ENCODE measurements around the gene ACP5.
"Not testable (repeated sequence)": the region's sequence is repeated elsewhere in the genome, so short reads cannot be mapped to it uniquely, and the experiment has no call there.

Gene ACP5

DNA sequence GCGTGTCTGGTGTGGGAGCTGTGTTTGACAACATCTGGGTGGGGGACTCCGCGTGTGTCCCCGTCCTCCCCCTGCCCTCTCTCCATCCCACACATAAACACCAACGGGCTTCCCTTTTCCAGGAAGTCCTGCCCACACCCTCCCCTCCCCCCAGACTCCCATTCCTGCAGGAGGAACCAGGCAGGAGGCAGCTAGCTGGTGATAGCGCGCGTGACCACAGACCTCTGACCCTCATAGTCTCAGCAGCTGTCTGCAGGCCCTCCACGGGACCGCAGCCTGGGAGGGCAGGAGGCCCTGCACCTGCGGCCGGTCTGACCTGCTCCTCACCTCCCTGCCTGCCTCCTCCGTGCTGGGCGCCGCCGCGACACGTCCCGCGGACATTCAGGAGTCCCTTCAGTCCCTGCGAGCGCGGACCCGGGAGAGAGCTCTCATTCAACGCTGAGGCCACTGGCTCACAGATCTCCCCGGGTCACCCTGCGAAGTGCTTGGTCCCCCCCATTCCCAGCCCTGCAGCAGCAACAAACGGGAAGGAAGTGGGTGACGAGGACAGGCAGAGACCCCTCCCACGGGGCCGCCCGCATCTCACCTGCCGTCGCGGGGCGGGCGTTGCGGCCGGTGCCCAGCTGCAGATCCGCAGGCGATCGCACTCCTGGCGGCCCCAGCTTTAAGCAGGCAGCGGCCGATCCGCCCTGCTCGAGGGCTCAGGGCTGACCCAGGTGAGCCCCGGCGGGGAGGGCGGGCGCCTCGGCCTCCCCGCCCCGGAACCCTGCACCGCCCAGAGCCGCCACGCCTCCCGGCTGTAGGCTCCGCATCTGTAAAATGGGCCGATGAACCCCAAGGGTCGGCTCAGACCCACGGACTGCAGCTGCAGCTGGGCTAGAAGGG, 1.1 kb upstream of the ACP5 start:
- peak; percentile 98 for DNase-seq

DNA sequence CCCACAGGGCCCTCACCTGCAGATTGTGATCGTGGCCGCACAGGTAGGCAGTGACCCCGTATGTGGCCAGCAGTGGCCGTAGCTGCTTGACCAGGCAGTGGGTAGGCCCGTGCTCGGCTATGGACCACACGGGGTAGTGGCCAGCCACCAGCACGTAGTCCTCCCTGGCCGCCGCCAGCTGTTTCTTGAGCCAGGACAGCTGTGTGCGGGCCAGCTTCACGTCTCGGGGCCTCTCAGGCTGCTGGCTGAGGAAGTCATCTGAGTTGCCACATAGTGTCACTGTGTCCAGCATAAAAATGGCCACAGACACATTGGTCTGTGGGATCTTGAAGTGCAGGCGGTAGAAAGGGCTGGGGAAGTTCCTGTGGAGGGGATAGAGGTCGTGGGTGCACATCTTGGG, 1.2 kb downstream of the ACP5 start:
- DNase-seq = no peak

DNA sequence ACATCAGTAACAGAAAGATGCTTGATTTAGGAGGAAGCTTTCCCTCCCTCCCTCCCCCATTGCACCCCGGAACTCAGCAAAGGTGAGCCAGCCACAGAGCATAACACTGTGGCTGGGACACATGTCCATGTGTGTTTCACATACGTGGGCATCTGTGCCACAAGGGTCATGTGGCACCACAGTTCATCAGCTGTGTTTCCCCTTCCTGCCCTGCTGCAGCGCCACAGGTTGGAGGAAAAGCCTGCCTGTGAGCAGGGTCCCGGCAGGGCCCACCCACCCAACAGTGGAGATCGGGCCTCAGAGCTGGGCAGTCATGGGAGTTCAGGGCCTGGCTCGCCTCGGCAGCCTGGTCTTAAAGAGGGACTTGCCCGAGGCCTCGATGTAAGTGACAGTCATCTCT, 2.8 kb downstream of the ACP5 start:
- DNase-seq = no peak

DNA sequence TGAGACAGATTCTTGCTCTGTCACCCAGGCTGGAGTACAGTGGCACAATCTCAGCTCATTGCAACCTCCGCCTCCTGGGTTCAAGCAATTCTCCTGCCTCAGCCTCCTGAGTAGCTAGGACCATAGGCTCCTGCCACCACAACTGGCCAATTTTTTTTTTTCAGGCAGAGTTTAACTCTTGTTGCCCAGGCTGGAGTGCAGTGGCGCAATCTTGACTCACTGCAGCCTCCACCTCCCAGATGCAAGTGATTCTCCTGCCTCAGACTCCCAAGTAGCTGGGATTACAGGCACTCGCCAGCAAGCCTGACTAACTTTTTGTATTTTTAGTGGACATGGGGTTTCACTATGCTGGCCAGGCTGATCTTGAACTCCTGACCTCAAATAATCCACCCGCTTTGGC, 3.7 kb downstream of the ACP5 start:
- not testable (repeated sequence) for DNase-seq

DNA sequence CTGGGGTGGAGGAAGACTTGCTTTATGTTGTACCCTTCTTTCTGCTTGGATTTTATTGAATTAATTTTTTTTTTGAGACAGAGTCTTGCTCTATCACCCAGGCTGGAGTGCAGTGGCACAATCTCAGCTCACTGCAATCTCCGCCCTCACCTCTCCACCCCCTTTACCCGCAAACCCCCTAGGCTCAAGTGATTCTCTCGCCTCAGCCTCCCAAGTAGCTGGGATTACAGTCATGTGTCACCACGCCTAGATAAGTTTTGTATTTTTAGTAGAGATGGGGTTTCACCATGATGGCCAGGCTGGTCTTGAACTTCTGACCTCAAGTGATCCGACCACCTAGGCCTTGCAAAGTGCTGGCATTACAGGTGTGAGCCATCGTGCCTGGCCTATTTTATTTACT, 4.1 kb downstream of the ACP5 start:
- peak; percentile 48 for DNase-seq

DNA sequence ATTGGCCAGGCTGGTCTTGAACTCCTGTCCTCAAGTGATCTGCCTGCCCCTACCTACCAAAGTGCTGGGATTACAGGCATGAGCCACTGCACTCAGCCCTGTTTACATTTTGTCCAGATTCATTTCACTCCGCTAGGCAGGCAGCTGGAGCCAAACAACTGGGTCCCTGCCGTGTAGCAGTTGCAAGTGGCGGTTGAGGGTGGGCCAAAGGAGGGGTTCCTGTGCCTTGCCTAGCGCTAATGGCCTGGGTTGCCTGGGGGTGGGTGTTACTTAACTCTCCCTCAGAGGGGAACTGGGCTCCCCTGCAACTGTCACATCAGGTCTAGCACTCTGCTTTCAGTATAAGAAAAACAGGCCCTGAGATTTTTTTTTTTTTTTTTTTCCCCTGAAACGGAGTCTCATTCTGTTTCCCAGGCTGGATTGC, 7.4 kb downstream of the ACP5 start:
- peak; percentile 71 for DNase-seq

DNA sequence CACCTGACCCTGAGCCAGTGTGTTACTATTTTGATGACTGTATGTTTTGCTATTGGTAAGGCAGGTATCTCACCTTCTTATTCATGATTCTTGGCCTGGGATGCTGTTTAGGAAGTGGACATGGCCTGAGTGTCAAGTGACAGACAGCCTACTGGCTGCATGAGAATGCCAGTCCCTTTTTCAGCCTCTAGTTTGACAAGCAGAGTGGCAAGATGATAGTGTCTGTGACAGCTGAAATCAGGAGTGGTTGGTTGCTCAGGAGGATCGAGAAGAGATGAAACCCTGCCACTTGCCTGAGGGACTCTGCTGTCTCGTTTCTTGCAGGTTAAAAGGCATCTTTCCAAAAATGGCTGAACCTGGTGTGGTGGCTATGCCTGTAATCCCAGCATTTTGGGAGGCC, 11.3 kb downstream of the ACP5 start:
- no peak for DNase-seq

DNA sequence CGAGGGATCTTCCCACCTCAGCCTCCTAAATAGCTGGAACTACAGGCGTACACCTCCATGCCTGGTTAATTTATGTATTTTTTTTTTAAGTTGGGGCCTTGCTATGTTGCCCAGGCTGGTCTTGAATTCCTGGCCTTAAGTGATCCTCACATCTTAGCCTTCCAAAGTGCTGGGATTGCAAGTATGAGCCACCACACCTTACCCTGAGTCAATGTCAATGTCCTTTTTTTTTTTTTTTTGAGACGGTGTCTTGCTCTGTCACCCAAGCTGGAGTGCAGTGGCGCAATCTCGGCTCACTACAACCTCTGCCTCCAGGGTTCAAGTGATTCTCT, 11.8 kb downstream of the ACP5 start:
- DNase-seq = not testable (repeated sequence)

DNA sequence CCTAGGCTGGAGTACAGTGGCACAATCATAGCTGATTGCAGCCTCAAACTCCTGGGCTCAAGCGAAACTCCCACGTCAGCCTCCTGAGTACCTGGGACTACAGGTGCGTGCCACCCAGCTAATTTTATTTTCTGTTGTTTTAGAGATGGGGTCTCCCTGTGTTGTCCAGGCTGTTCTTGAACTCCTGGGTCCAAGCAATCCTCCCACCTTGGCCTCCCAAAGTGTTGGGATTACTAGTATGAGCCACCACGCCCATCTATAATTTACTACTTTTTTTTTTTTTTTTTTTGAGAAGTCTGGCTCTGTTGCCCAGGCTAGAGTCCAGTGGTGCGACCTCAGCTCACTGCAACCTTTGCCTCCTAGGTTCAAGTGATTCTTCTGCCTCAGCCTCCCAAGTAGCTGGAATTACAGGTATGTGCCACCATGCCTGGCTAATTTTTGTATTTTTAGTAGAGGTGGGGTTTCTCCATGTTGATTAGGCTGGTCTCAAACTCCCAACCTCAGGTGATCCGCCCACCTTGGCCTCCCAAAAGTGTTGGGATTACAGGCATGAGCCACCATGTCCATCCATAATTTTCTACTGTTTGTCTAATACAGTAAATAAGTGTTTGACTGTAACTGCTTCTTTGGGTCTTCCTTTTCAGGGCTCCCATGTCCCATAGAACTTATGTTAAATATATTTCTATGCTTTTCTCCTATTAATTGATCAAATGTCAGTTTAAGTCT, 13.2 kb downstream of the ACP5 start:
- not testable (repeated sequence) for DNase-seq

DNA sequence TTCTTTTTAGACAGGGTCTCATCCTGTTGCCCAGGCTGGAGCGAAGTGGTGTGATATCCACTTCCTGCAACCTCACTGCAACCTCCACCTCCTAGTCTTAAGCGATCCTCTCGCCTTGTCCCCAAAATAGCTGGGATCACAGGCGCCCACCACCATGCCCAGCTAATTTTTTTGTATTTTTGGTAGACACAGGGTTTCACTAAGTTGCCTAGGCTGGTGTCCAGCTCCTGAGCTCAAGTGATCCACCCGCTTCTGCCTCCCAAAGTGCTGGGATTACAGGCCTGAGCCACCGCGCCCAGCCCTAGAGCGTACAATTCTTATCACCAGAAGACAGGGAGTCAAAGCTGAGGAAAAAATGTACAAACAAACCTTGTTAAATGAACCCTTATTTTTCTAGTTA, 13.9 kb downstream of the ACP5 start:
- peak; percentile 86 for DNase-seq

DNA sequence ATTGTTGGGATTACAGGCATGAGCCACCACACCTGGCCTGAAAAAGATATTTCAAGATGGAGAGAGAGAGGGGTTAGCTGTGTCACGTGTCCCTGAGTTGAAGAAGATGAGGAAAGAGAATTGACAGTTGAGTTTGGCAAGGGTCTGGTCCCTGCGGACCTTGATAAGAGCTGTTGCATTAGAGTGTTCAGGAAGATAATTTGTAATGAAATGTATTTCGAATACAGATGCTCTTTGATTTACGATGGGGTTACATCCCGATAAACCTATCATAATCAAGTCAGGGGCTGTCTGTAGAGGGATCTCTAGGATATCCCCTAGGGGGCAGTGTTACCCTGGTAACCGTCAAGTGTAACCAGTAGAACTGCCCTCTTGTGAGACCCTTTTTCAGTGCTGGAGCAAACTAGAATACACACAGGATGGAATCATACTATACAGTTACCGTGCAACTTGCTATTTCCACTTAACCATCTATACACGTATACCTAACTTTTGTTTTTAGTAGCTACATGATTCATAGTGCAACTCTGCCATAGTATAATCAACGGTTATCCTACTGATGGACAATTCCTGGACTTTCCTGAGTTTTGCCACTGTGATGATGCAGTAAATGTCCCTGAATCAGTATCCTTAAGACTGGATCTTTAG, 16.9 kb downstream of the ACP5 start:
- DNase-seq = peak; percentile 100

DNA sequence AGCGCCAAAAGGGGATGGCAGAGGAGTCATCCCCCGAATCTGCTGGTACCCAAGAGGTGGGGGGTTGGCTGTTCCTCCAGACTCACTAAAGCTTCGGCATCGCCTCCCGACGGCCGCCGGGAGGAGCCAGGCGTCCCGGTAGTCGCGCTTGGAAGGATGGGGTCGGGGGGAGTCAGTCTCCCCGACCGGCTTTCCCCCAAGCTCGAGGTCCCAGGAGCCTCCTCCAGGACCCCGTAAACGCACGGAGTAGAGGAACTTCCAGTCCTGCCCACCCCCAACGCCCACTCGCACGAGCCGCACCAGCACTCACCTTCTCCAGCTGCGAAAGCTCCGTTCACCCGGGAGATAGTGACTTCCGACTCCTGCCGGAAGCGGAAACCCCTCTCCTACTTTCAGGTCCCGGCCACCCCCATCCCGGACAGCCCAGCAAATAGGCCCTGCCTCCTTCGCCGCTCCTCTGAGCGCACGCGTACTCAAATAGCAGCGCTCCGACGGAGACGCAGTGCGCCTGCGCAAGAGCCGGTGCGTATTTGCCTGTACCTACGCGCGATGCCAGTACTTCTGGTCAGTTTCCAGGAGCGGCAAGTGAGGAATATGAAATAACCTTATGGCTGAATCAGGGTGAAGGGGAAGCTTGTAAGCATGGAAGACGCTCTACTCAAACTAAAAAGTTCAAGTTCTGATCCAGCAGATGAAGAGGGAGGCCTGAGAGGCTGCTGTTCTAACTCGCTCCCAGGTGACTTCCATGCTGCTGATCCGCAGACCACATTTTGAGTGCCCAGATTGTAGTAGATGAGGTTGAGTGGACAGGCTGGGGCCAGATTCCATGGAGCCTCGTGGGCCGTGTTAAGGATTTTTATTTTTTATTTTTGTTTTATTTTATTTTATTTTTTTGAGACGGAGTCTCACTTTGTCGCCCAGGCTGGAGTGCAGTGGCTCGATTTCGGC, 18.3 kb downstream of the ACP5 start, which contains the start of gene ELOF1:
ELOF1 (minus strand) TSS at position 350 of the 948 bp plus-strand sequence. CDS start 4,883 bp downstream, outside the sequence.
- peak; percentile 100 for DNase-seq

DNA sequence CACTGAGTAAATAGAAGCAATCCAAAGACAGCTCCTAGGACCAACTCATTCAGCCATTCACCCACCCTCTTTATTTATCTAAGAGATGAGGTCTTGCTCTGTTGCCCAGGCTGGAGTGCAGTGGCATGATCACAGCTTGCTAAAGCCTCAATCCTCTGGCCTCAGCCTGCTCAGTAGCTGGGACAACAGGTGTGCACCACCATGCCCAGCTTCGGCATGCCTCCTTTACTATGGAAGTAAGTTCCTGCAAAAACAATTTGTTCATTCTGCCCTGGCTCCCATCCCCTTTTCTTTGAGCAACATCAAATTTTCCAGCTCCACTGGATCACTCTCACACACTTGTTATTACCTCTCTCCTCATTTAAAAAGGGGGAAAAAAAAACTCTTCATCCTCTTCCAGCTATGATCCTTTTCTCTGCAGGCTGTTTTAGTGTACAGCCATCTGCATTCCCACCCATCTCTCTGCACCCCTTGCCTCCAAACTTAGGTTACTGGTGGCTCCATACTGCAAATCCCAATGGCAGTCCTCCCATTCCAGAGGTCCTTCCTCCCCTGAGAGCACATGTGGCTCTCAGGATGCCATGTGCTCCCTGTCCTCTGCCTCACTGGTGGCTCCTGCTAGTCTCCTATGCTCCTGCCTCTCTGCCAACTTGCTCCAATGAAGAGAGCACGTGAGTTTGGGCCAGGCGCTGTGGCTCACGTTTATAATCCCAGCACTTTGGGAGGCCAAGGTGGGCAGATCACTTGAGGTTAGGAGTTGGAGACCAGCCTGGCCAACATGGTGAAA, 20.6 kb downstream of the ACP5 start:
- DNase-seq = no peak

DNA sequence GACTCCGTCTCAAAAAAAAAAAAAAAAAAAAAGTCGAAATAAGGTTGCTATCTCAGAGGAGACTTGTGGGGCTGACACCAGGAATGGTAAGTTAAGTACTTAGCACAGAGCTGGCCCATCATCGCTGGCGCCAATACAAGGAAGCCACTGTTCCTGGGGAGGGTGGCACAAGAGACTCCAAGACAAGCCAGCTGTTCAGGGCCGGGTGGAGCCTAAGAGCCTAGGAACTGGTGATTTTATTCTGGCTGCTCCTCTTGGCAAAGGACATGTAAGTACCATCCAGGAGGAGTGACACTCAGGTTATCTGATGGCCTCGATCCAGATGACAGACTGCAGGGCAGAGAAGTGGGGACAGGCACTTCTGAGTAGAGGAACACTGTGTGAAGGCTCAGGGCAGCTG, 22.2 kb downstream of the ACP5 start:
- DNase-seq = no peak

DNA sequence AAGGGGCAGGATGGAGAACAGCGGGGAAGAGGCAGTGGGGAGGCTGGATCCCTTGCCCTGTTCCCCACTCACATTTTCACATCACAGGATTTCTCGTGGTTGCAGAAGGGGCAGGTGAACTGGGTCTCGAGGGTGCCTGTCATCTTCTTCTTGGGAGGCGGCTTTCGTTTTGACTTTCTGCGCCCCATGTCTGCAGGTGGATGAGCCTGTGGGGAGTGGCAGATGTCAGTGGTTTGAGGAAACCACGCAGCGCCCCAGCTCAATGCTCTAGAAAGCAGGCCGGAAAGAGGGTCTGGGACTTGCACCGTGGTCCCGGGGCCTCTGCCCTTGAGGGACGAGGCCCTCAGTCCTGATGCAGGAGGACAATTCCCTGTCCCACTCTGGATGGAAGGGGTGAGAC, 23.3 kb downstream of the ACP5 start:
- no peak for DNase-seq

DNA sequence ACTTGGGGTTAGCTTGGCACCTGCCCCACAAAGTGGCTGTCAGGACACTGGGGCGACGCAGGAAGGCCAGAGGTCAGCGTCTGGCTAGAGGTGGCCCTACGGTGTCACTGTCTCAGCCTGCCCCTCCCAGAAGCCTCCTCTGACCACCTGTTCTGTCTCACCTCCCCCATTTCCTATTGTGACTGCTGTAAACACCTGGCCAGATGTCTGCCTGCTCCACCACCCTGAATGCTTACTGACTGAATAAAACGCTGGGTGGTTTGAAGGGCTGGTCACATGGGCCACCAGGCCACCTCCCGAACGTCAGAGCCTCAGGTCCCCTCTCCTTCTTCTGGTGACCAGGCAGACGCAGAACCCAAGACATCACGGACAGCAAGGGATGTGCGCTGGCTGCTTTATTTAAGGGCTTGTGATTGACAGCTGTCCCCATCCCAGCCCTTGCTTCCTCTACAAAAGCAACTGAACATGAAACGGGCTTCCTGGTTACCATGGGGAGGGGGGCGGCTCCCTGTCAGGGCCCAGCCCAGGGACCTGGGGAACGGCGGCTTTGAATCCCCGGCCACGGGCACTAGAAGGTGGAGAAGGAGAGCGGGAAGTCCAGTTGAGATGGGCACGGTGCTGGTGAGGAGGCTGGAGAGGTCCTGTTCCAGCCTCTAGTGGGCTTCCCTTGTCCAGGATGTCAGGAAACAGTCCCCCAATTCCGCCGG, 24.6 kb downstream of the ACP5 start:
- DNase-seq = no peak

DNA sequence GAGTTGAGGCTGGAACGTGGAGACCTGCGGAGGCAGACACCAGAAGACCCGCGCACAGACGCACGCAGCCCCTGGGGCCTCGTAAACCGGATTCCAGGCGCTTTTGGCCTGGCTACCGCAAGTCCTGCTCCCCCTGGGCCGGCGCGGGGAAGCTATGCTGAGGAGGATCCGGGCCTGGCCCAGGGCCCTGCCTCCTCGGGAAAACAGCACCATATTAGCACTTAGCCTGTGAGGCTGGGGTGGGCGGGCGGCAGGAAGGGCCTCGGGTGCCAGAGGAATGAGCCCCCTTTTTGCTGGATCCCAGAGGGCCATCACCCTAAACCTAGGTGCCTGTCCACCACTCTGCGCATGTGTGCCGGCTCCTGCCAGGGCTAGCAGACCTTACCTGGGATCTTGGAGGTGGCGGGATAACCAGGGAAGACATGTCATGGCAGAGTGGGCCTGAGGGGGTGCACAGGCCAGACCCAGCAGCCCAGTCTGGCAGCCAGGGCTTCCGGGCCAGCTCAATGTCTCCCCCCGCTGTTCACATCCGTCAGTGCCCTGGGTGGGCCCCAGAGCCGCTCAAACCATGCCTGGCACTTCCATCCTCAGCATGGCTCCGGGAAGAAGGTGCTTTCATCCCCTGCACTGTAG, 25.7 kb downstream of the ACP5 start:
- peak; percentile 60 for DNase-seq

DNA sequence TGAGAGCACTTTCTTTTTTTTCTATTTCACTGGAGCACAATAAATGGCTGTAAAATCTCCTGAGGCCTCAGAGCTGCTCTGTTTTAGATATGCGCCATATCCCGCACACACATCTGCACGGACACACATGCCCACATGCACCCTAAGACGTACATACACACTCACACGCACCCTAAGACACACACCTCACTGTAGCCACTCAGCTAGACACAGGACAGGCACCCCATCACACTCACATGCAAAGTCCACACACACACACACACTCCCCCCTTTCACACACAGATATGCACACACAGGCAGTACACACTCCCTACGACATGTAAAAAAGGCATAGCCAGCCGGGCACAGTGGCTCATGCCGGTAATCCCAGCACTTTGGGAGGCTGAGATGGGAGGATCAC, 27.2 kb downstream of the ACP5 start:
- no peak for DNase-seq

DNA sequence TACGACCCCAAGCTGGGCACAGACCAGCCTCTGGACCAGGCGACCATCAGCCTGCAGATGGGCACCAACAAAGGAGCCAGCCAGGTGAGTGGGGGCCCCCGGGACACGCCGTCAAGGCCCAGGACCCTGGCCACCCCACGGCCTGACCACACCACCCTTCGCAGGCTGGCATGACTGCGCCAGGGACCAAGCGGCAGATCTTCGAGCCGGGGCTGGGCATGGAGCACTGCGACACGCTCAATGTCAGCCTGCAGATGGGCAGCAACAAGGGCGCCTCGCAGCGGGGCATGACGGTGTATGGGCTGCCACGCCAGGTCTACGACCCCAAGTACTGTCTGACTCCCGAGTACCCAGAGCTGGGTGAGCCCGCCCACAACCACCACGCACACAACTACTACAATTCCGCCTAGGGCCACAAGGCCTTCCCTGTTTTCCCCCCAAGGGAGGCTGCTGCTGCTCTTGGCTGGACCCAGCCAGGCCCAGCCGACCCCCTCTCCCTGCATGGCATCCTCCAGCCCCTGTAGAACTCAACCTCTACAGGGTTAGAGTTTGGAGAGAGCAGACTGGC, 28.0 kb downstream of the ACP5 start:
- DNase-seq = no peak

Data from OCI-M1 (cell line).